ENCODE data around the gene GLE1.

Gene GLE1

GRCh38 chr9:128552153-128552743 is 47.7 kb downstream of the GLE1 start, which contains the start of gene SPTAN1:
Gene SPTAN1 (plus strand): TSS chr9:128552587. CDS start chr9:128566741, 14,154 bp downstream.
- TF ChIP-seq, protein P1, sequence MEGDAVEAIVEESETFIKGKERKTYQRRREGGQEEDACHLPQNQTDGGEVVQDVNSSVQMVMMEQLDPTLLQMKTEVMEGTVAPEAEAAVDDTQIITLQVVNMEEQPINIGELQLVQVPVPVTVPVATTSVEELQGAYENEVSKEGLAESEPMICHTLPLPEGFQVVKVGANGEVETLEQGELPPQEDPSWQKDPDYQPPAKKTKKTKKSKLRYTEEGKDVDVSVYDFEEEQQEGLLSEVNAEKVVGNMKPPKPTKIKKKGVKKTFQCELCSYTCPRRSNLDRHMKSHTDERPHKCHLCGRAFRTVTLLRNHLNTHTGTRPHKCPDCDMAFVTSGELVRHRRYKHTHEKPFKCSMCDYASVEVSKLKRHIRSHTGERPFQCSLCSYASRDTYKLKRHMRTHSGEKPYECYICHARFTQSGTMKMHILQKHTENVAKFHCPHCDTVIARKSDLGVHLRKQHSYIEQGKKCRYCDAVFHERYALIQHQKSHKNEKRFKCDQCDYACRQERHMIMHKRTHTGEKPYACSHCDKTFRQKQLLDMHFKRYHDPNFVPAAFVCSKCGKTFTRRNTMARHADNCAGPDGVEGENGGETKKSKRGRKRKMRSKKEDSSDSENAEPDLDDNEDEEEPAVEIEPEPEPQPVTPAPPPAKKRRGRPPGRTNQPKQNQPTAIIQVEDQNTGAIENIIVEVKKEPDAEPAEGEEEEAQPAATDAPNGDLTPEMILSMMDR (IDR thresholded peaks at IDR 0.05; ENCODE audit: low read depth, low read length) = no peak
- peak within 1 kb of the TSS; percentile 91 for H3K4me3 ChIP-seq (ENCODE audit: low read depth, low read length)

- TF ChIP-seq, protein P1 (IDR thresholded peaks at IDR 0.05; ENCODE audit: low read depth, low read length) = no peak
- peak overlapping the region; percentile 91 for H3K4me3 ChIP-seq (ENCODE audit: low read depth, low read length)
These were observed 48.4 kb downstream of the GLE1 start for GRCh38 chr9:128552744-128553440.

- TF ChIP-seq, protein P1 (IDR thresholded peaks at IDR 0.05; ENCODE audit: low read depth, low read length) = no peak
- peak overlapping the region; percentile 91 for H3K4me3 ChIP-seq (ENCODE audit: low read depth, low read length)
These were observed 49.2 kb downstream of the GLE1 start for GRCh38 chr9:128553728-128554127.

GRCh38 chr9:128554155-128554862 is 49.8 kb downstream of the GLE1 start:
- TF ChIP-seq, protein P1 (IDR thresholded peaks at IDR 0.05; ENCODE audit: low read depth, low read length) = no peak
- peak overlapping the region; percentile 91 for H3K4me3 ChIP-seq (ENCODE audit: low read depth, low read length)

- H3K4me3 ChIP-seq (ENCODE audit: low read depth, low read length) = peak overlapping the region; percentile 91
- TF ChIP-seq, protein P1 (IDR thresholded peaks at IDR 0.05; ENCODE audit: low read depth, low read length) = no peak
These were observed 50.7 kb downstream of the GLE1 start for GRCh38 chr9:128555180-128555721.

GRCh38 chr9:128556276-128556675 is 51.8 kb downstream of the GLE1 start:
- TF ChIP-seq, protein P1 (IDR thresholded peaks at IDR 0.05; ENCODE audit: low read depth, low read length) = no peak
- H3K4me3 ChIP-seq (ENCODE audit: low read depth, low read length) = no peak overlapping the region

Measured in WI38 (cell line).